ENCODE results near the gene AIPL1.
A peak's percentile ranks its signal among the peaks of the same experiment; 100 is the strongest.
"Not testable (repeated sequence)": the region's sequence is repeated elsewhere in the genome, so short reads cannot be mapped to it uniquely, and the experiment has no call there.

AIPL1 gene

GRCh38 chr17:6435051-6435450 lies at the start of gene AIPL1:
Gene AIPL1, minus strand, starts transcription at chr17:6435121. Its CDS starts 17 bp downstream, at chr17:6435104.
- no peak for DNase-seq

GRCh38 chr17:6483507-6483906 lies 48.6 kb upstream of the AIPL1 start:
- no peak for DNase-seq

GRCh38 chr17:6482796-6483195 lies 47.9 kb upstream of the AIPL1 start:
- DNase-seq: not testable (repeated sequence)

- DNase-seq: no peak
Observed at GRCh38 chr17:6482105-6482455, 47.2 kb upstream of the AIPL1 start.

GRCh38 chr17:6480303-6480675 lies 45.4 kb upstream of the AIPL1 start:
- DNase-seq: no peak

GRCh38 chr17:6479622-6480302 lies 44.8 kb upstream of the AIPL1 start:
- no peak for DNase-seq

- DNase-seq: no peak
Observed at GRCh38 chr17:6478486-6478885, 43.6 kb upstream of the AIPL1 start.

GRCh38 chr17:6477831-6478383 lies 43.0 kb upstream of the AIPL1 start:
- no peak for DNase-seq

- no peak for DNase-seq
Observed at GRCh38 chr17:6476810-6477179, 41.9 kb upstream of the AIPL1 start.

- no peak for DNase-seq
Observed at GRCh38 chr17:6476076-6476809, 41.3 kb upstream of the AIPL1 start.

GRCh38 chr17:6475411-6475810 lies 40.5 kb upstream of the AIPL1 start:
- DNase-seq: no peak

GRCh38 chr17:6474906-6475305 lies 40.0 kb upstream of the AIPL1 start:
- no peak for DNase-seq

- DNase-seq: no peak
Observed at GRCh38 chr17:6474376-6474775, 39.5 kb upstream of the AIPL1 start.

GRCh38 chr17:6473128-6473767 lies 38.3 kb upstream of the AIPL1 start:
- DNase-seq: peak; percentile 1 to 12

GRCh38 chr17:6472517-6472916 lies 37.6 kb upstream of the AIPL1 start:
- DNase-seq: no peak

- no peak for DNase-seq
Observed at GRCh38 chr17:6471531-6472465, 36.9 kb upstream of the AIPL1 start.

- no peak for DNase-seq
Observed at GRCh38 chr17:6470751-6471521, 36.0 kb upstream of the AIPL1 start.

- no peak for DNase-seq
Observed at GRCh38 chr17:6470146-6470718, 35.3 kb upstream of the AIPL1 start.

GRCh38 chr17:6468051-6468790 lies 33.3 kb upstream of the AIPL1 start:
- DNase-seq: no peak

GRCh38 chr17:6467567-6467966 lies 32.6 kb upstream of the AIPL1 start:
- no peak for DNase-seq

Data from AML-193 (cell line).